ENCODE results near the gene SPAAR.
A peak's percentile ranks its signal among the peaks of the same experiment; 100 is the strongest.
"Not testable (repeated sequence)": the region's sequence is repeated elsewhere in the genome, so short reads cannot be mapped to it uniquely, and the experiment has no call there.

Gene SPAAR

GRCh38 chr9:35904338-35904737 lies 5.0 kb upstream of the SPAAR start:
- no peak for DNase-seq (ENCODE audit: low spot score)

GRCh38 chr9:35905051-35905781 lies 4.1 kb upstream of the SPAAR start:
- no peak for DNase-seq (ENCODE audit: low spot score)

- DNase-seq (ENCODE audit: low spot score): peak; percentile 86
These were observed 3.2 kb upstream of the SPAAR start, which contains the start of gene HRCT1 for GRCh38 chr9:35905912-35906679. HRCT1 (plus strand) TSS chr9:35906202; CDS start chr9:35906288, 86 bp downstream.

- DNase-seq (ENCODE audit: low spot score): no peak
These were observed 2.2 kb upstream of the SPAAR start for GRCh38 chr9:35906923-35907699.

GRCh38 chr9:35907711-35908503 lies 1.4 kb upstream of the SPAAR start:
- peak; percentile 81 for DNase-seq (ENCODE audit: low spot score)

GRCh38 chr9:35908504-35909125 lies 675 bp upstream of the SPAAR start:
- DNase-seq (ENCODE audit: low spot score): no peak

GRCh38 chr9:35909687-35910612 lies 660 bp downstream of the SPAAR start:
- DNase-seq (ENCODE audit: low spot score): no peak

GRCh38 chr9:35910613-35911359 lies 1.5 kb downstream of the SPAAR start:
- DNase-seq (ENCODE audit: low spot score): no peak

- no peak for DNase-seq (ENCODE audit: low spot score)
These were observed 2.4 kb downstream of the SPAAR start for GRCh38 chr9:35911690-35912089.

- DNase-seq (ENCODE audit: low spot score): no peak
These were observed 3.6 kb downstream of the SPAAR start for GRCh38 chr9:35912791-35913400.

GRCh38 chr9:35913429-35913828 lies 4.1 kb downstream of the SPAAR start:
- not testable (repeated sequence) for DNase-seq (ENCODE audit: low spot score)

- DNase-seq (ENCODE audit: low spot score): no peak
These were observed 5.1 kb downstream of the SPAAR start for GRCh38 chr9:35914301-35914807.

GRCh38 chr9:35915681-35916294 lies 6.5 kb downstream of the SPAAR start:
- DNase-seq (ENCODE audit: low spot score): no peak

- DNase-seq (ENCODE audit: low spot score): no peak
These were observed 8.0 kb downstream of the SPAAR start for GRCh38 chr9:35917261-35917660.

GRCh38 chr9:35918780-35919179 lies 9.5 kb downstream of the SPAAR start:
- no peak for DNase-seq (ENCODE audit: low spot score)

- no peak for DNase-seq (ENCODE audit: low spot score)
These were observed 10.1 kb downstream of the SPAAR start for GRCh38 chr9:35919212-35920008.

GRCh38 chr9:35920051-35920620 lies 10.8 kb downstream of the SPAAR start:
- no peak for DNase-seq (ENCODE audit: low spot score)
